Articular chondrocyte of knee joint (primary cell): ENCODE data around the gene IFI35. TPM values are rescaled to one million over a fixed set of nuclear protein-coding genes. Genes with fewer than 3 reads are reported as not detected.

Experiments used
- small RNA-seq: library from RNA; depleted of rRNA; stranded (forward); fragments of <200 nt; gene quantifications from one replicate; pipeline ENCODE3, GENCODE V24; 2012
- total RNA-seq: library from RNA; depleted of rRNA; stranded (reverse); fragments of >200 nt; gene quantifications from 2 replicates; pipeline ENCODE4 v1.2.3, GENCODE V29; 2012

The IFI35 gene
- total RNA-seq = 43.2 and 51.2 TPM in 2 replicates

DNA sequence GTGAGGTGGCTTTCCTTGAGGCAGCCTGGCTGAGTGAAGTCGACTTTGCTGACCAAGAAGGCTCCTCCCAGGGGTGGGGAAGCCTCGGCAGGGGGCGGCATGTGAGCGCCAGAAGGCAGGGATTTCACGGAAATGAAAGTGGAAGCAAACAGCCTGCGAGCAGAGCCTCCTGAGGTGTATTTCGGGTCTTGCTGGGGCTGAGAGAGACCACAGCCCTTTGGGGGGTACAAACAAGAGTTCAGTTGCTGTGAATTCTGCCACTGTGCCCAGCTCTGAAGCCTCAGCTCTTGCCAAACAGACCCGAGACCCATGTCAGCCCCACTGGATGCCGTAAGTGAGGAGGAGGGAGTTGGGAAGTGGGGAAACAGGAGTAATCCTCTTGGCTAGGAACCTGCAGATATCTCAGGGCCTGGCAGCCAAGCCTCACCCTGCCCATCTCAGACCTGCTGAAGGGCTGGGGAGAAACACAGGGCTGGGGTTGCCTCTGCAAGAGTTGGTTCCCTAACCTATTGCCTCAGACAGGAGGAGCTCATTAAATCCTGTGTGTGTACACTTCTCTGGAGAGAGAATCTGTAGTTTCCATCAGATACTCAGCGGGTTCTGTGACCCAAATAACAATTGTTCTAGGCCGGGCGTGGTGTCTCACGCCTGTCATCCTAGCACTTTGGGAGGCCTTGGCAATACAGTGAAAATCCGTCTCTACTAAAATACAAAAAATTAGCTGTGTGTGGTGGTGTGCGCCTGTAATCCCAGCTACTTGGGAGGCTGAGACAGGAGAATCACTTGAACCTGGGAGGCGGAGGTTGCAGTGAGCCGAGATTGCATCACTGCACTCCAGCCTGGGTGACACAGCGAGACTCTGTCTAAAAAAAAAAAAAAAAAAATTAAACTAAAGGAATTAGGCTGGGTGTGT, at the start of gene IFI35:
Gene IFI35 (plus strand): TSS at position 146 of the 913 bp plus-strand sequence. CDS start 164 bp downstream, at position 310.

DNA sequence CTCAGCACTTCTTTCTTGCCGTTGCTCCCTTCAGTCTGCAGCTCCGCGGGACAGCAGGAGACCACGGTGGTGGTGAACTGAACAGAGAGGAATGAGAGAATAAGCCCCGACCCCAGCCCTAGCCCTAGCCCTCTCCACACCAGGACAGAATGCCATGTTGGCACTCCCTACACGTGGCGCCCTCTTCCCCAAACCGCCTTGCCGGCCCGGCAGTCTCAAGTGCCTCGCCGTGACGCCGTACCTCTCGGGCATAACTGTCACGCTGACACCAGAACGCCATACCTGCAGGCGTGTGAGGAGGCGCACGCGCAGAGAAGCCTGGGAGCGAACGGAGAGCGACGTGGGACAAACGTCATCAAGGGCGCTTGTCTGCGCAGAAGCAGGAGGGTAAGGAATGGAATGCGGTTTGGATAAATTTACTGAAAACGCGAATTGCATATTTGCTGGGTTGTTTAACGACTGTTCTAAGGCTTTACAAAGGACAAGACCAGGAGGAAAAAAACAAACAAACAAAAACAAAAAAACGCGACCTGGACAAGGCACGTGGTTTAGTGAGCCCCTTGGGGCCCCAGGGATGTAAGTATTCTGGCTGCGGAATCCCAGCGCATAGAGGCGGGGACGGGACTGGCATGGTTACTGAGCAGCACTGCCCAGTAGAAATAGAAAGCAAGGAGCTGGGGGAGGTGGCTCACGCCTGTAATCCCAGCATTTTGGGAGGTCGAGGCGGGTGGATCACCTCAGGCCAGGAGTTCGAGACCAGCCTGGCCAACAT, 42.2 kb upstream of the IFI35 start, which contains the start of gene AARSD1:
Gene AARSD1 (minus strand): TSS at position 294 of the 772 bp plus-strand sequence. CDS start 14 bp downstream, at position 280.

DNA sequence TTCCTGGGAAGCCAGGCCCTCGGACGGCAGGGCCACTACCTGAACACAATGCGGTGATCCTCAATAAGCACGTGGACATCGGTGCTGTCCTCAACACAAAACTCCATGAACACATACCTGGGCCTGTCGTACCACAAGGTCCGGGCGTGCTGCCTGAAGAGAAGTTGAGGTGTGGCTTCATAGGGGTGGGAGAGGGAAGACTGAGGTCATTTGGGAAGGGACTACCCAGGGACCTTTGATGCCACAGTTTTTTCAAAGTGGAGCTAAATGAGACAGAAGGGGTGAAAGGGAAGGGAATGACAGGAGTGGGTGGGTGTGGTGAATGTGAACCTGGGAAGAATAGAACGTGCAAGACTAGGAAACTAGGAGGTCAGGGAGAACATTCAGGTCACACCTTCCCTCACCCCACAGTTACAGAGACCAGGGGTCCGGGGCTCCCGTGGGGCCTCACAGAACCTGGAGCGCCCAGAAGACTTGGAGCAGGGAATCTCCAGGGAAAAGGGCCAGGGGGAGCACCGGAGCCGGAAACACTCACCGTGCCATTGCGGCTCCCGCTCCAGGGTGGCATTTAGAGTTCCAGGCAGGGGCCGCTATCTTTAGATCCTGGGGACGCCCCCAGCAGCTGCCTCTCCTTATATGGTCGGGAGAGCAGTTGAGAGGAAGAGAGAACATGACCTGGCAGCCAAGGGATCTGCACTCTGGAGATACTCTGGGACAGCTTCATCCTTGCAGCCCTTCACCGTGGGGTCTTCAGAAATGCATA, 26.9 kb upstream of the IFI35 start, which contains the start of gene PTGES3L:
Gene PTGES3L (minus strand): TSS at position 570 of the 763 bp plus-strand sequence. CDS start 27 bp downstream, at position 543.

DNA sequence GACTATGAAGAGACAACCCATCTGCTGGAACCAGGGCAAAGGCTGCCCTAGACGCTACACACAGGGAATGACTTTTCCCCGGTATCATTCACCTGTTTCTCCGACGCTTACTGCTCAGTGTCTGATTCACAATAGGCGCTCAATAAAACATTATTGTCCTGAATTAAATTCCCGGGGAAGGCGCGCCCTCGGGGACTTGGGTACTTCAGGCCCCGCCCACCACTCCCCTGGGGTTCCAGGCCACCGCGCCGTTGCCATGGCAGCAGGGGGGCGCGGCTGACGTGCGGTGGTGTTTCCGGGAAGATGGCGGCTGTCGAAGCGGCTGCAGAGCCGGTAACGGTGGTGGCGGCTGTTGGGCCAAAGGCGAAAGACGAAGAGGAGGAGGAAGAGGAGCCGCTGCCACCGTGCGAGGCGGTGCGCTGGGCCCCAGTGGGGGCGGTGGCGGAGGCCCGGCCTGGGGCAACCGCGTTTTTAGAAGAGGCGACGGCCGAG, 26.3 kb upstream of the IFI35 start, which contains the start of gene RUNDC1:
Gene RUNDC1 (plus strand): TSS at position 292 of the 492 bp plus-strand sequence. CDS start 12 bp downstream, at position 304.

DNA sequence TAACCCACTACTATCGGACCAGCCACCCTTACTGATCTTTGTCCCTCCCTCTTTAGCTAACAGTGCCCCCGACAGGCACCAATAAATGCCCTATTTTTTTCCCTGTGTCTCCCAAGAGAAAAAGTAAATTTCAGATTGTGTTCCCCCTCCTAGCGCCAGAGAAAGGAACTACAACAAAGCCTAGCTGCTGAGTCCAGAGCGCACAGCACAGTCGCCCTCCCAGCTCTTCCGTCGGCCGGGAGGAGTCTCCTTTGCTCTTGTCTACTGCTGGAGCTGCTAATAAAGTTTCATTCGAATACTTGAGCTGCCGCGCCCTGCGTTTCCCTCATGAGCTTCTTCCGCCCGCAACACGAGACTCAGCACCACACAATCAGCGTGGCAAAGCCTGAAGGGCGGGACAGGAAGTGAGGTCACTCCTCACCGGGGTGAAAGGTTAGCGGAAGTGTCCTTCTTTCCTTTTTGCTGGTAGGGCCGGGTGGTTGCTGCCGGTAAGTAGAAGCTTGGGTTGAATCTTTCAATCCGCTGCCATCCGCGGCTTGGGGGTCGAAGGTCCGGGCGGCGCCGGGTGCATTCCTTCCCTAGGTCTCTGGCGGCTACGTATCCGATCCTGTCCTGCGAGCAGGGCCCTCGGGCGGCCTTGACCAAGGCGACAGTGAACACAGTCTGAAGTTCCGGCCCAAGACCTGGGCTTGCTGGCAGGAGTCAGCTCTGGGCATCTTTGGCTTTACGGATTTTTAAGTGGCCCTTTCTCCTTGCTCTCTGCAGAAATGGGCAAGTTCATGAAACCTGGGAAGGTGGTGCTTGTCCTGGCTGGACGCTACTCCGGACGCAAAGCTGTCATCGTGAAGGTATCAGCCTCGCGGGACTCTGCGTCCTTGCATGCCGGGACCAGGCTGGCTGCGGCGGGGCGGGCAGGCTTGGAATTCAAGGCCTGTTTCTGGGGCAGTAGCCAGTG, 8.3 kb upstream of the IFI35 start, which contains the start of gene RPL27:
Gene RPL27 (plus strand): TSS at position 436 of the 955 bp plus-strand sequence. CDS start 332 bp downstream, at position 768.

DNA sequence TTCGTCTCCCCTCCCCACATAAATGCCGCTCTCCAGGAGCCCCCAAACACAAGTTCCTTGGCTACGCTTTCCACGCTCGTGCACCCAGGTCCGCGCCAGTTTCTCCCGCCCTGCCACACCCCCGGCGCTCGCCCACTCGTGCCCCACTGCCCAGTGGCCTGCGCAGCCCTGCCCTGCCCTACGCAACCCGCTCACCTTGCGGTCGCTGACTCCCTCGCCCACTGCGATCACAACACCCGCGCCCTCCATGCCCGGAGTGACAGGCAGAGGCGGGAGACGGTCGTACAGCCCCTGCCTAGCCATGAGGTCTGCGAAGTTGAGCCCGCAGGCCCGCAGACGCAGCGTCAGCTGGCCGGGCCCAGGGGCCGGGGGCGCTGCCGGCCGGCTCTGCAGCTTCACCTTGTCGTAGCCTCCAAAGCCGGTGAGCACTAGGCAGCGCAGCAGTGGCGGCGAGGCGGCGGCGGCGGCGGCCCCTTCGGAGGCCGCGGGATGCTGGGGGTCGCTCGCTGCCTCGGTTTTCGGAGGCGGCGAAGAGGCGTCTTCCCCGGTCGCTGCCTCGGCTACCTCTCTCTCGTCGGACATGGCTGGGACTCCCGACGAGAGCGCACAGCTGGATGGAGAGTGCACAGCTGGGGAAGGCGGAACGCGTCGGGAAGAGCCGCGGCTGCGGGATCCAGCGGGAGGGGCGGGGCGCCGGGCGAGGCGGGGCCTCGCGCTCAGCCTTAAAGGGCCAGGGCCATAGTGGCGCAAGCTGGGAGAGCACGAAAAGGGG, 15.3 kb downstream of the IFI35 start, which contains the start of gene VAT1:
Gene VAT1 (minus strand): TSS at position 645 of the 772 bp plus-strand sequence. CDS start 63 bp downstream, at position 582.

DNA sequence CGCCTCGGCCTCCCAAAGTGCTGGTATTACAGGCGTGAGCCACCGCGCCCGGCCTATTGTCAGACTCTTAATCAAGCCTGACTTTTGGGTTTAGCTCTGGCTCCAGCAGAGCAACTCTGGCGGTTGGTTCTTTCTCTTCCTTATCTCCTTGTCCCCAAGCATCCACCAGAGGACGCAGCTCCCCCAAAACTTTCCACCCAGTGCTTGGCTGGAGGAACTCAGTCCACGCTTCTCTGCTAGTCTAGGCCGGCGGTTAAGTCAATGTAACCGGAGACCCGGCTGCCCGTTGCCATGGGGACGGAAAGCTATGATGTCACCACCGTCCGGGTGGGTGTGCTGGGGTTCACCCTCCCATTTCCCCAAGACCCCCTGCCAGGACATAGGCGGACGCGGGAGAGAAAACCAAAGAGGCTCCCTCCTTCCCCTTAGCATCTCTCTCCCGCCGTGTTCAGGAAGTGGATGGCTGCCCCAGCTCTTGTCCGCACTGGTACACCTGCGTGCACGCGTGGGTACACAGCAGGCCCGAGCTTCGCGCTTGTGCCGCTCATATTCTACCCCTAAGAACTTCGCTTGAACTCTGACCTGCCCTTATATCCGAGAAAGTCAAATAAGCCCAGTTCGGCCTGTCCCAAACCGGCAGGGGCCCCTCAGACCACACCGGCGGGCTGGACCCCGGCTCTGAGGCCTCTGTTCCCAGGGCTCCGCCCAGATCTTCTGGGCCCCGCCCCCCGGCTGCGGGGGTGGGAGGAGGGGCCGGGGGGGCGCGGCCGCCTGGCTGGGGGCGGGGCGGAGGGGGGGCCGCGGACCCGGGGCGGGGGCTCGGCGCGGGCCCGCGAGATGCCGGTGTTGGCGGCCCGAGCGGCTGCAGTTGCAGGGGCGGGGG, 18.1 kb downstream of the IFI35 start, which contains the start of gene RND2:
Gene RND2 (plus strand): TSS at position 825 of the 883 bp plus-strand sequence. CDS start 117 bp downstream, outside the sequence.

Small RNA genes within 50 kb of the gene (small RNA-seq; reads per million reads assigned to genes)
- gene AARSD1 = 0.61 reads per million, percentile 20 among the genes with 10 or more reads in this experiment

Other genes with a start within 250 kb of the IFI35 start
- 0.22 TPM in 1 of 2 replicates, not detected in the other for gene RAMP2, start 245.6 kb upstream of the IFI35 start, total RNA-seq
- 51.0 and 57.1 TPM in 2 replicates for gene VPS25, start 233.3 kb upstream of the IFI35 start, total RNA-seq
- gene WNK4, start 226.2 kb upstream of the IFI35 start, total RNA-seq = under 0.01 TPM in 1 of 2 replicates, not detected in the other
- 48.9 and 52.8 TPM in 2 replicates for gene COA3, start 208.1 kb upstream of the IFI35 start, total RNA-seq
- 0.13 and 0.65 TPM in 2 replicates for gene CNTD1, start 207.9 kb upstream of the IFI35 start, total RNA-seq
- gene BECN1, start 182.5 kb upstream of the IFI35 start, total RNA-seq = 73.6 and 81.3 TPM in 2 replicates
- 85.0 and 90.0 TPM in 2 replicates for gene PSME3, start 173.4 kb upstream of the IFI35 start, total RNA-seq
- 1.3 and 2.6 TPM in 2 replicates for gene AOC2, start 162.2 kb upstream of the IFI35 start, total RNA-seq
- gene AOC3, start 155.6 kb upstream of the IFI35 start, total RNA-seq = 0.13 and 0.54 TPM in 2 replicates
- not detected in 2 replicates for gene G6PC1, start 106.0 kb upstream of the IFI35 start, total RNA-seq
- 16.2 and 16.7 TPM in 2 replicates for gene AARSD1, start 42.3 kb upstream of the IFI35 start, total RNA-seq
- 0.11 and 0.52 TPM in 2 replicates for gene PTGES3L, start 26.7 kb upstream of the IFI35 start, total RNA-seq
- 11.0 and 11.8 TPM in 2 replicates for gene RUNDC1, start 26.2 kb upstream of the IFI35 start, total RNA-seq
- 992 and 1,718 TPM in 2 replicates for gene RPL27, start 8.4 kb upstream of the IFI35 start, total RNA-seq
- gene VAT1, start 15.6 kb downstream of the IFI35 start, total RNA-seq = 322 and 382 TPM in 2 replicates
- 0.54 and 0.78 TPM in 2 replicates for gene RND2, start 18.4 kb downstream of the IFI35 start, total RNA-seq
- gene BRCA1, start 118.6 kb downstream of the IFI35 start, total RNA-seq = 15.3 and 20.2 TPM in 2 replicates
- gene NBR1, start 164.4 kb downstream of the IFI35 start, total RNA-seq = 152 and 156 TPM in 2 replicates
- gene TMEM106A, start 205.1 kb downstream of the IFI35 start, total RNA-seq = 8.1 and 8.2 TPM in 2 replicates
- gene CCDC200, start 221.8 kb downstream of the IFI35 start, total RNA-seq = 0.26 TPM in 1 of 2 replicates, not detected in the other
- gene RNU2-1, start 227.2 kb downstream of the IFI35 start, total RNA-seq = not detected in 2 replicates